GM06990 (cell line): ENCODE data around the gene RAPGEF5.

Source experiments
- DNase-seq: peaks from one replicate; pipeline ENCODE4 v3.0.0-alpha.2; 2011; ENCODE audit not compliant: insufficient read length; ENCODE audit errors: extremely low read depth
- H3K27me3 ChIP-seq: replicated peaks from 2 replicates; pipeline ENCODE4 v1.6.0; 2011; ENCODE audit warnings: low read length; ENCODE audit not compliant: control insufficient read depth, insufficient read depth
- H3K36me3 ChIP-seq: 2 replicates; pipeline ENCODE4 v1.5.1; 2011; ENCODE audit warnings: low read length; ENCODE audit not compliant: control insufficient read depth, insufficient read depth
- H3K4me3 ChIP-seq: replicated peaks from 2 replicates; pipeline ENCODE4 v1.5.1; 2011; ENCODE audit warnings: low read depth, mild to moderate bottlenecking, control low read depth, low read length
- CTCF ChIP-seq: IDR thresholded peaks from 2 replicates; pipeline ENCODE4 v1.5.1; 2011; ENCODE audit warnings: low read length, control low read depth, mild to moderate bottlenecking, inconsistent platforms; ENCODE audit not compliant: insufficient read depth, poor library complexity, severe bottlenecking

RAPGEF5 gene

DNA sequence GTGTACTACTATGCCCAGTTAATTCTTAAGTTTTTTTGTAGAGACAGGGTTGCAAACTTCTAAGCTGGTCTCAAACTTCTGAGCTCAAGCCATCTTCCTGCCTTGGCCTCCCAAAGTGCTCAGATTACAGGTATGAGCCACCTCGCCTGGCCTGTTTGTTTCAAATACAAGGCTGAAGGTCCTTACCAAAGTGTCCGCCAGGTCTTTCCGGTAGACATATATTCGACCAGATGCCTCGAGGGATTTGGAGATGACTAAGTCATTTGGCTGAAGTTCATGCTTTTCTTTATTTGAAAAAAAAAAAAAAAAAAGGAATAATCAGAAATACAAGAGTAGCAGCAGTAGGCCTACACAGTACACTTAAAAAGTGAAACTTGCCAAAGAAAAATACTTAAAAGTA, 206.7 kb downstream of the RAPGEF5 start:
- Histone ChIP-seq H3K4me3 (no peak overlapping the region), H3K36me3 (no peaks in the 10 kb centered on the region), H3K27me3 (no peaks in the 10 kb centered on the region)
- no peak for TF ChIP-seq CTCF
- DNase-seq: no peak

DNA sequence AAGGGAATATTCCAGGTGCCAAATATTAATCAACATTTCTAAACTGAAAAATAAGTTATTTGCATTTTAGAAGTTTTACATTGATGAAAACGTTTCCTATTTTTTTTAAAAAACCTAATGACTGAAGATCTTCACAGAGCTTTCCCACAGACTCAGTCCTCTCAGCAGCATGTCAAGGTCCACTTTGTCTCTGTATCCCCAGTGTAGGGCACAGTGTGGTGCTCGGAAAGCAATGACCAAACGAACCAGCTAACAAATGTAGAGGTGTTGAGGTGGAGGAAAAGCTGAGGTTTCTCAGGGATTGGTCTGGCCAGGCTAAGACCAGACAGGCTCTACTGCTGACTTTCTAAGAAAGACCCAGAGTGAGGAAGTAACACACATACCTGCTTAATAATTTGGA, 209.1 kb downstream of the RAPGEF5 start:
- no peak for DNase-seq
- no peak for TF ChIP-seq CTCF

GRCh38 chr7:22146961-22147512, 209.9 kb downstream of the RAPGEF5 start:
- no peak for TF ChIP-seq CTCF
- Histone ChIP-seq H3K27me3 (no peaks in the 10 kb centered on the region), H3K36me3 (peaks cover 3% of the 10 kb centered on the region), H3K4me3 (no peak overlapping the region; the same call in 1 of the 2 replicates)
- DNase-seq: no peak

More for the DNA sequence above, 209.1 kb downstream of the RAPGEF5 start:
- Histone ChIP-seq H3K4me3 (no peak overlapping the region), H3K27me3 (no peaks in the 10 kb centered on the region), H3K36me3 (peaks cover 3% of the 10 kb centered on the region)

DNA sequence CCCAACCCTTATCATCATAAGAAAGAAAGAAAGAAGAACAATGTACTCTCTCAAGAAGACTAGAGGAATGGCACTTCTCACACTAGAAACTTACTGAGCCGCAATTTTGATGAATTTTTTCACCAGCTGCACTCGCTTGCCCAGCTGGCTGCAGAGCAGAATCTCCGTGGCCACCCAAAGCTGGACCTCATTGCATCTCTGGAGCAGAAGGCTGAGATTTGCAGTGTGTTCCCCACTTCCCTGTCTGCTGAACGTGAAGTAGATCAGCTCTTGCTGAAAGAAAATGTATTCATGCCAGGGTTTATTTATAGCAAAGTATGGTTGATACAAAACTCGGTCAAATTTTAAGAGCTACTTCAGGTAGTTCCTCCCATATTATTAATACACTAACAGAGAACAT, 212.0 kb downstream of the RAPGEF5 start:
- no peaks in the 10 kb centered on the region for H3K27me3 ChIP-seq
- no peak overlapping the region for H3K4me3 ChIP-seq
- H3K36me3 ChIP-seq: peaks cover 5% of the 10 kb centered on the region
- DNase-seq: no peak
- TF ChIP-seq CTCF: no peak

DNA sequence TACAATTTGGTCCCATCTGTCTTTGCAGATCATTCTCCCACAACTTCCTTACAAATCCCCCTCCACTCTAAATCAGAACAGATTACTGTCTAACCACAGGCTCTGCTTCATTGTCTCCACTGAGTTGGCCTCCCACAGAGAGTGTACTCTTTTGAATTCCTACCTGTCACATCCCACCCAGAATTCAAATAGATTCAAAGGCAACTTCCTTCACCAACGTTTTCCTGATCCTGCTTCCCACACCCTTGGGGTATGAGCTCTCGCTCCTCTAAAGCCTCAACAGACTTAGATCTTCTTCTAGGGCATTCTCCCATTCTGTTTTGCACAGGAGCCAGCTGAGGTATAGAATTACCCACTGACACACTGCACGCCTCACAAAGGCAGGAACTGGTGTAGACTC, 213.5 kb downstream of the RAPGEF5 start:
- no peak for DNase-seq
- H3K4me3 ChIP-seq: no peak overlapping the region
- TF ChIP-seq CTCF: no peak
- peaks cover 5% of the 10 kb centered on the region for H3K36me3 ChIP-seq
- H3K27me3 ChIP-seq: no peaks in the 10 kb centered on the region

DNA sequence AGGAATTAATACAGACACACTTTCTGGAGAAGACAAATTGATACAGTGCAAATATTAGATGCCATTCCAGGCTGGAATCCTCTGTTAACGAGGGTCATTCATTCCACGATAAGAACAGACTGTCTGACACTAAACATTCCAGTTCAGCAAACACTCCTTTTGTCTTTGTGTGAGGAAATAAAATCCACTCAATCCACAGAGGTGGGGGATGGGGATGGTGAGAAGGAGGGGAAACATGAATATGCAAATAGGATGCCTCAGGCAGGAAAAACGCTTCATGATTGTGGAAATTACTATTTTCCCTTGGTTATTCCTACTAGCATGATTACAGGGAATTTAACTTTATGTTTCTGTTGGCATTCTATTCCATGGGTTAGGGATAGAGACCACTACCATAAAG, 214.4 kb downstream of the RAPGEF5 start:
- H3K4me3 ChIP-seq: no peak overlapping the region
- no peak for DNase-seq
- H3K36me3 ChIP-seq: peaks cover 5% of the 10 kb centered on the region
- H3K27me3 ChIP-seq: no peaks in the 10 kb centered on the region
- no peak for TF ChIP-seq CTCF
